Measurements from ENCODE around the gene SLK. TPM values are rescaled to one million over a fixed set of nuclear protein-coding genes. Genes with fewer than 3 reads are reported as not detected.
A peak's percentile ranks its signal among the peaks of the same experiment; 100 is the strongest.

SLK gene
- polyA plus RNA-seq, 5 donors, result 41.9 to 72.8 (median 66.7) TPM

GRCh38 chr10:104049504-104050250 lies 82.7 kb downstream of the SLK start:
- DNase-seq, result peak in 1 of 2 donors; percentile 8

- DNase-seq, result no peak
These were observed 85.5 kb downstream of the SLK start for GRCh38 chr10:104052431-104052830.

- no peak for DNase-seq
These were observed 86.3 kb downstream of the SLK start for GRCh38 chr10:104053201-104053600.

GRCh38 chr10:104054430-104054829 lies 87.5 kb downstream of the SLK start:
- no peak for DNase-seq

GRCh38 chr10:104056619-104057273 lies 89.8 kb downstream of the SLK start:
- no peak for DNase-seq

DNA sequence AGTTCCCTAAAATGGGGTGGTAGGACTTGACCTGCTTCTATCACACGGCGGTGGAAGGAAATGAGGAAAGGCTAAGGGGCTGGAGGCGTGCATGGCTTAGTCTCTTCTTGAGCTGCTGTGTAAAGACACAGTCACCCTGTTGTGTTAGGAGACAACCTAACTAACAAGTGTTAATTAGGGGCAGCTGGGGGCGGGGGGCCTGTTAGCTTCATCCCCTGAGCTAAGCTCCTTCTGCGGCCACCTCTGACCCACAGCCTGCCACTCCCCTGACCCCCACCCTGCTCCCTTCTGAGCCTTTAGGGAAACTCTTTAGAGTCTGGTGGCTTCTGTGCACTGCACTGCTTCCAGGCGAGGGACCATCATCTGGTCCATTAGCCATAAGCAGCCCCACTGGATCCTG lies 90.8 kb downstream of the SLK start:
- DNase-seq, result no peak

DNA sequence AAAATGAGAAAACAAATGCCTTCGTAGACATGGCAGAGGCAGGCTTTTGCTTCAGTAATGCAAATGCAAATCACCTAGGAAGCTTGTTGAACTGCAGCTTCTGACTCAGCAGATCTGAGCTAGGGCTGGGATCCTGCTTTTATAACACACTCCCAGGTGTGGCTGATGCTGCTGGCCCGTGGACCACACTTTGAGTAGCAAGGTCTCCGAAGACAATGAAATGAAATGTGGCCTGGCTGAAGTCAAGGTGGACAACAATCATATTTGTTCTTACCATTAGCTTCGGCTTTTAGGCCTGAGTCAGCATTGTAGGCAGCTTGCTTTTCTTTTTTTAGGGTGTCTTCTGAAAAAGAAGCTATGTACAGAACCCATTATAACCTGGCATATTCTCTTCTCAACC lies 92.4 kb downstream of the SLK start:
- no peak for DNase-seq

DNA sequence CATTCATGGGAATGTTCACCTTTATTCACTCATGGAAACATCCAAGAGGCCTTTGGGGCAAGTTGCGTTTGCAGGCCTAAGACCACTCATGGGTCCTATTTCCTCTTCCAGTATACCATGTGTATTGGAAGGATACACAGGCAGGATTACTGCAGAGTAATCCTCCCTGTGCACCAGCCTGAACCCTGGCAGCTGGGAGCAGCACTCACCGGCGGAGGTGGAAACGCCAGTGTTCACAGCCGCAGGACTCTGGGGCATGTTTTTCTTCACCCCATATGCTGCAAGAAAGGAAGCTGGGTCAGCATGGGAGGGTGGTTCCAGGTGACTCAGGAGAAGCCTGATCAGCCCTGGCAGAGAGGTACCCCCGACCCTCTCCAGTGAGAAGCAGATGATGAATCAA lies 94.3 kb downstream of the SLK start:
- DNase-seq, result no peak

GRCh38 chr10:104065748-104066147 lies 98.8 kb downstream of the SLK start:
- no peak for DNase-seq

DNA sequence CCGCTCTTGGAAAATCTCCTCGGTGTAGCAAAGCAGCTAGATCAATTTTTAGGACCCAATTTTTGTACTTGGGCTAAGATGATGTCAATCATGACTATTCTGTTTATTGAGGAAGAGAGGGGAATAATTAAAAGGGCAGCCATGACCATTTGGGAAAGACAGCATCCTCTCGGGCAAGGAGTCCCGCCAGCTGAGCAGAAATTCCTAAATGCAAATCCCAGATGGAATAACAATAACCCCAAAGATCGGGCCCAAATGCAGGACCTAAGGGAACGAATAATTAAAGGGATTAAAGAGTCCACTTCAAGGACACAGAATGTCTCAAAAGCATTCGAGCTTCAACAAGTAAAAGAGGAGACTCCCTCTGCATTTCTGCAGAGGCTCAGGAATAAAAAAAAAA lies 100.0 kb downstream of the SLK start:
- no peak for DNase-seq

DNA sequence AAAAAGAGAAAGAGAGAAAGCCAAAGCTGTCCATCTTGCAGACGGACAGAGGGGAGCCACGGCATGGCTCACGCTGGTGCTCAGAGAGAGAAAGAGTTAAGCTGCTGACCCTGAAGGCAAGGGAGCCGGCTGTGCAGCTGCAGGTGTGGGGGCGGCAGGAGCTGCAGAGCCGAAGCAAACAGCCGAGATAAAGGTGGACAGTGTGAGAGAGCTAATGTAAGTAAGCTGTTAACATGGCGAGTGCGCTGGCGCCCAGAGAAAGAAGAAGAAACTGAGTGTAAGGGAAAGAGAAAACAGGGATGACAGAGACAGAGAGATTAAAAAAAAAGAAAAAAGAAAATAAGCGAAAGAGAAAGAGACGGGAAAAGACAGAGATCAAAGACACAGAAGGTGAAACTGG lies 100.6 kb downstream of the SLK start:
- DNase-seq, result no peak

DNA sequence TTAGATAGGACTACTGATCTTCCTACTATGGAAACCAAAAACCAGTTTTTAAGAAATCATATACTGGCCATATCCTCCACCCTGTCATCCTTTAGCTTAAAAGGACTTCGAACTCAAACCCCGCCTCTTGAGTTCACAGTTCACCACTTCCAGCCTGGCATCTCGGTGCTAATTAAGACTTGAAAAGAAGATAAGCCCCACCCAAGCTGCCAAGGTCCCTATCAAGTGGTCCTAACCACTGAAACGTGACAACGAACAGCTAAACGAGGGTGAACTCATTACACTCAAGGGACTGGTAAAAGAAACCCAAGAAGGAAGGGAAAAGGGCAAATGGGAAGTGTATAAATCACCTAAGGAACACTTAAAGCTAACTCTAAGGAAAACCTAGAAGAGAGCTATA lies 102.7 kb downstream of the SLK start:
- no peak for DNase-seq

- no peak for DNase-seq
These were observed 105.8 kb downstream of the SLK start for GRCh38 chr10:104072786-104073185.

DNA sequence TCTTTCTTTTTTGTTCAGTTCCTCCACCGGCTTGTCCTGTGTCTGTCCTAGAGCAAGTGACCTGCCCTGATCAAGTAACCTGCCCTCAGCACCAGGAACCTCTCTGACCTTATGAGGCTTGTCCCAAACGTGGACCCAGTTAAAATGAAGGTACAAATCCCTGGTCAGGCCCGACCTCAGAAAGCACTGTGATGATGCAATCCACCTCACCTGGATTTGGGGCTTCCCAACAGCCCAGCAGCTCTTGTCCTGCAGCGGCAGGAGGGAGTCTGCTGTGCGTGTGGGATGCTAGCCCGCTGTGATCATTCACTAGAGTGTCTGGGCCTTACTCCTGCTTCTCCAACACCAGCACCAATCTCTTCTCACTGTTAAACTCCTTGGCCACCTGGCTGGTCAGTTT lies 107.6 kb downstream of the SLK start:
- no peak for DNase-seq

GRCh38 chr10:104076743-104077160 lies 109.8 kb downstream of the SLK start:
- DNase-seq, result peak; percentile 37 to 50

DNA sequence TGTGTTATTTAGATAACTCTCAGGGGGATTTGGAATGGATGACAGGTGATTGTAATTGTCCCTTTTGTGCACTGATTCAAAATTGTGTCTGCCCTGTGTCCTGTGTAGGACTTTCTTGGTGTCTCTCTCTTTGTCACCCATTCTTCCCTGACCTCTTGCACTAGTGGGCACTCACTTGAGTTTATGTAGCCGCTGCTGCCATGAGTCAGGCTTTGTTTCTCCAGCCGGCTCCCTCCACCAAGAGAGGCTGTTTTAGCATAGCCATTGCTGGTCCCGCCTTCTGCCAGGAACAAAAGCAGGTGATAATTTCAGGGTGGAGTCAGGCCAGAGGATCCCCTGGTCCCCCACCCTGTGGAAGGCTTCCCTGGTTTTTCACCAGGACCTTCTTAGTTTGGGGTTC lies 110.3 kb downstream of the SLK start:
- no peak for DNase-seq

- DNase-seq, result no peak
These were observed 110.8 kb downstream of the SLK start for GRCh38 chr10:104077663-104078151.

Other genes starting within 250 kb of the SLK start
- gene SH3PXD2A, start 111.6 kb upstream of the SLK start, polyA plus RNA-seq (ENCODE audit: insufficient read depth in 1 of 5, insufficient read length in 5 of 5, low replicate concordance in 1 of 5), result 100 to 1,000 TPM in 1 of 5 donors, 10 to 100 TPM in 4; 77.6 to 101 (median 84.0) TPM
- 10 to 100 TPM; 25.2 to 31.4 (median 29.6) TPM for gene STN1, start 49.0 kb upstream of the SLK start, polyA plus RNA-seq (ENCODE audit: insufficient read depth in 1 of 5, insufficient read length in 5 of 5, low replicate concordance in 1 of 5)
- 1 to 10 TPM in 1 of 5 donors, under 1 TPM in 4; 0.82 to 1.5 (median 0.85) TPM for gene COL17A1, start 118.7 kb downstream of the SLK start, polyA plus RNA-seq (ENCODE audit: insufficient read depth in 1 of 5, insufficient read length in 5 of 5, low replicate concordance in 1 of 5)
- gene SFR1, start 155.0 kb downstream of the SLK start, polyA plus RNA-seq (ENCODE audit: insufficient read depth in 1 of 5, insufficient read length in 5 of 5, low replicate concordance in 1 of 5), result 10 to 100 TPM in 4 of 5 donors, 1 to 10 TPM in 1; 8.9 to 15.0 (median 10.9) TPM

Data from right lung (tissue), 5 donors.